ENCODE data around the gene TEX19.

GRCh38 chr17:82315703-82316358 is 43.2 kb upstream of the TEX19 start:
- no peak for TF ChIP-seq POLR2A (IDR thresholded peaks at IDR 0.05)
- no peak for TF ChIP-seq CTCF (IDR thresholded peaks at IDR 0.05)
